B cell (primary cell): ENCODE data around the gene FHIT.

ENCODE experiments used
- CTCF ChIP-seq: fragments of 200-600 bp; IDR thresholded peaks from one replicate; pipeline ENCODE4 v1.8.0; 2022; ENCODE audit warnings: antibody characterized with exemption, mild to moderate bottlenecking
- EZH2 ChIP-seq: IDR thresholded peaks from 2 replicates; pipeline ENCODE4 v1.6.1; 2012; ENCODE audit warnings: borderline replicate concordance, low read depth, mild to moderate bottlenecking, moderate library complexity, low read length; ENCODE audit not compliant: insufficient read depth, poor library complexity, severe bottlenecking

DNA sequence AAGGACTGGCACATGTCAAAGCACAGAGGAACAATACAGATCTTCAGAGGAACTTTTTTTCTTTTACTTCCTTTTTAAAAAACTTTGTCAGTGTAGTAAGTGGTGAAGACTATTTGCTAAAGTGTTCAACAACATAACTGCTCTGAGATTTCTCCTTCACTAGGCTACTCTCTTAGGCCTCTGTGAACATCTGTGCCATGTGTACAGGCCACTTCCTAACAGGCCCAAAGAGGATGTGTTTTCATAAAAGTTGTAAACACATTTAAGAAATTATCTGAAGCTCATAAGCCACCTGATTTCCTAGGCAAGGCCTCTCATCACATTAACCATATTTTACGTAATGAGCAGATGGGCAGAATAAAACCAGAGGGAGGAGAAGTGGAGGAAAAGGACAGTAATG is 235.4 kb downstream of the FHIT start:
- TF ChIP-seq CTCF (no peak), EZH2 (no peak)
